Measurements from ENCODE around the gene BAHD1.

GRCh38 chr15:40486066-40486770 lies 45.5 kb downstream of the BAHD1 start:
- no peak for TF ChIP-seq CTCF (IDR thresholded peaks at IDR 0.05)
- TF ChIP-seq E2F5 (CRISPR knock-in tag; IDR thresholded peaks at IDR 0.05): no peak
- no peak for TF ChIP-seq JUN (CRISPR knock-in tag; IDR thresholded peaks at IDR 0.05)
- no peak for TF ChIP-seq ZNF138 (CRISPR knock-in tag; conservative IDR thresholded peaks at IDR 0.05)
- TF ChIP-seq ZNF425 (CRISPR knock-in tag; conservative IDR thresholded peaks at IDR 0.05): no peak
- TF ChIP-seq STAT6 (CRISPR knock-in tag; conservative IDR thresholded peaks at IDR 0.05; ENCODE audit: low read depth): no peak
- TF ChIP-seq E2F1 (CRISPR knock-in tag; IDR thresholded peaks at IDR 0.05): no peak
- TF ChIP-seq ZNF121 (CRISPR knock-in tag; IDR thresholded peaks at IDR 0.05): no peak
- no peak for TF ChIP-seq USF1 (CRISPR knock-in tag; IDR thresholded peaks at IDR 0.05)

All from WTC11 (cell line).